A673 (cell line): ENCODE data around the gene ERG. TPM values are rescaled to one million over a fixed set of nuclear protein-coding genes. Genes with fewer than 3 reads are reported as not detected.

Experiments used
- BruUV-seq: library from RNA; stranded (reverse); fragments of 400-500 nt; replicated peaks from 2 replicates; lab custom pipeline; 2021; lab: Mats Ljungman, UMichigan
- CTCF ChIA-PET: fragments of 300-600 bp; sonication (Branson Sonifier 250); formaldehyde crosslinking; loops from one replicate; lab custom pipeline; 2022; ENCODE audit warnings: antibody characterized with exemption; lab: Charles Lee
- POLR2A ChIA-PET: fragments of 300-600 bp; sonication (Branson Sonifier 250); formaldehyde crosslinking; loops from one replicate; lab custom pipeline; 2022; ENCODE audit warnings: antibody characterized with exemption; ENCODE audit not compliant: low non-redundant PET; lab: Charles Lee
- DNase-seq: peaks from one replicate; pipeline ENCODE4 v3.0.0-alpha.2; 2015; ENCODE audit warnings: low spot score
- H3K27ac ChIP-seq: fragments of 200-600 bp; sonication (generic); 2 replicates; pipeline ENCODE4 v1.5.1; 2016; ENCODE audit warnings: mixed run types, low read depth, mild to moderate bottlenecking, mixed read lengths, antibody characterized with exemption, low read length; ENCODE audit not compliant: poor library complexity, severe bottlenecking
- H3K27me3 ChIP-seq: fragments of 200-600 bp; sonication (generic); replicated peaks from 2 replicates; pipeline ENCODE4 v1.6.1; 2017; ENCODE audit warnings: mixed run types, low read depth, mild to moderate bottlenecking, mixed read lengths, antibody characterized with exemption, low read length; ENCODE audit not compliant: insufficient read depth, poor library complexity
- H3K36me3 ChIP-seq: fragments of 200-600 bp; sonication (generic); 2 replicates; pipeline ENCODE4 v1.6.1; 2016; ENCODE audit warnings: mixed run types, mild to moderate bottlenecking, mixed read lengths, antibody characterized with exemption, low read length; ENCODE audit not compliant: insufficient read depth, poor library complexity, severe bottlenecking
- H3K4me1 ChIP-seq: fragments of 200-600 bp; sonication (generic); 2 replicates; pipeline ENCODE4 v1.6.1; 2017; ENCODE audit warnings: mixed run types, mild to moderate bottlenecking, mixed read lengths, antibody characterized with exemption, low read length; ENCODE audit not compliant: insufficient read depth, poor library complexity, severe bottlenecking
- H3K4me3 ChIP-seq: fragments of 200-600 bp; sonication (generic); 2 replicates; pipeline ENCODE4 v1.5.1; 2016; ENCODE audit warnings: low read depth, mixed run types, mild to moderate bottlenecking, mixed read lengths, low read length; ENCODE audit not compliant: poor library complexity, severe bottlenecking
- H3K9me3 ChIP-seq: fragments of 200-600 bp; sonication (generic); 2 replicates; pipeline ENCODE4 v1.6.1; 2016; ENCODE audit warnings: mixed run types, low read depth, mild to moderate bottlenecking, mixed read lengths, antibody characterized with exemption, low read length; ENCODE audit not compliant: poor library complexity, severe bottlenecking
- CTCF ChIP-seq: fragments of 300-800, 200-600 bp; sonication (generic); conservative IDR thresholded peaks from 2 replicates; pipeline ENCODE4 v1.5.1; 2017; ENCODE audit warnings: low read depth, mild to moderate bottlenecking, antibody characterized with exemption, low read length, moderate library complexity, mixed read lengths
- EZH2 ChIP-seq: fragments of 200-600 bp; sonication (generic); IDR thresholded peaks from 2 replicates; pipeline ENCODE4 v1.6.1; 2017; ENCODE audit warnings: borderline replicate concordance, low read depth, mild to moderate bottlenecking, mixed read lengths, antibody characterized with exemption, low read length; ENCODE audit not compliant: poor library complexity, severe bottlenecking
- intact Hi-C: fragments of 100-400 bp; cut with micrococcal nuclease; formaldehyde crosslinking; loops from one replicate; pipeline ENCODE4 v1.10.0; 2022; ENCODE audit not compliant: unreplicated experiment
- total RNA-seq: library from RNA; stranded (reverse); gene quantifications from 2 replicates; pipeline ENCODE4 v1.2.3, GENCODE V29; 2021

Gene ERG
- total RNA-seq, 1 experiment from 2014 or later: not detected

- intact Hi-C loops: no loop called here
- no peak for DNase-seq
- H3K4me3 ChIP-seq: no peak overlapping the region
- POLR2A ChIA-PET: no interaction called here
- no peak overlapping the region for H3K27ac ChIP-seq
- CTCF ChIA-PET: no interaction called here
- H3K27me3 ChIP-seq: no peaks in the 10 kb centered on the region
- TF ChIP-seq CTCF (no peak), EZH2 (no peak)
- BruUV-seq: no TSS peak
- no peaks in the 10 kb centered on the region for H3K4me1 ChIP-seq
- H3K36me3 ChIP-seq: no peaks in the 10 kb centered on the region
- H3K9me3 ChIP-seq: no peaks in the 10 kb centered on the region
Measured at GRCh38 chr21:38428211-38428610, 70.1 kb downstream of the ERG start.

- H3K36me3 ChIP-seq: no peaks in the 10 kb centered on the region
- BruUV-seq: no TSS peak
- TF ChIP-seq EZH2 (no peak), CTCF (no peak)
Measured at GRCh38 chr21:38424305-38425019, 73.8 kb downstream of the ERG start.

GRCh38 chr21:38422082-38422481, 76.2 kb downstream of the ERG start:
- H3K9me3 ChIP-seq: no peaks in the 10 kb centered on the region
- H3K27me3 ChIP-seq: no peaks in the 10 kb centered on the region
- no TSS peak for BruUV-seq
- H3K4me1 ChIP-seq: no peaks in the 10 kb centered on the region
- POLR2A ChIA-PET: no interaction called here
- TF ChIP-seq CTCF: no peak
- no peak for TF ChIP-seq EZH2
- CTCF ChIA-PET: no interaction called here
- no peak for DNase-seq
- no peak overlapping the region for H3K27ac ChIP-seq
- intact Hi-C loops: no loop called here
- H3K4me3 ChIP-seq: no peak overlapping the region
- H3K36me3 ChIP-seq: no peaks in the 10 kb centered on the region

More at GRCh38 chr21:38424305-38425019, 73.8 kb downstream of the ERG start:
- DNase-seq: no peak
- CTCF ChIA-PET: no interaction called here
- no peak overlapping the region for H3K27ac ChIP-seq
- intact Hi-C loops: no loop called here
- H3K9me3 ChIP-seq: no peaks in the 10 kb centered on the region
- POLR2A ChIA-PET: no interaction called here
- no peak overlapping the region for H3K4me3 ChIP-seq
- no peaks in the 10 kb centered on the region for H3K4me1 ChIP-seq
- H3K27me3 ChIP-seq: no peaks in the 10 kb centered on the region
